HS-5 (cell line): ENCODE measurements around the gene CD34.

ENCODE experiments used
- DNase-seq: peaks from one replicate; pipeline ENCODE4 v3.0.0-alpha.2; 2012; ENCODE audit warnings: low read depth

The CD34 gene

GRCh38 chr1:207832796-207833195 is 78.1 kb downstream of the CD34 start:
- no peak for DNase-seq

GRCh38 chr1:207831517-207832327 is 79.2 kb downstream of the CD34 start:
- DNase-seq = no peak
